Fibroblast of pulmonary artery (primary cell): ENCODE results near the gene RBP4.

Experiments
- DNase-seq: peaks from one replicate; pipeline ENCODE4 v3.0.0-alpha.2; 2010; ENCODE audit warnings: low read depth
- H3K4me3 ChIP-seq: replicated peaks from 2 replicates; pipeline ENCODE4 v1.5.1; 2011; ENCODE audit warnings: low read depth, mild to moderate bottlenecking, control low read depth, low read length, moderate library complexity
- CTCF ChIP-seq: IDR thresholded peaks from 2 replicates; pipeline ENCODE4 v1.5.1; 2011; ENCODE audit warnings: mild to moderate bottlenecking, control low read depth, low read length, inconsistent platforms; ENCODE audit errors: missing control alignments

RBP4 gene

DNA sequence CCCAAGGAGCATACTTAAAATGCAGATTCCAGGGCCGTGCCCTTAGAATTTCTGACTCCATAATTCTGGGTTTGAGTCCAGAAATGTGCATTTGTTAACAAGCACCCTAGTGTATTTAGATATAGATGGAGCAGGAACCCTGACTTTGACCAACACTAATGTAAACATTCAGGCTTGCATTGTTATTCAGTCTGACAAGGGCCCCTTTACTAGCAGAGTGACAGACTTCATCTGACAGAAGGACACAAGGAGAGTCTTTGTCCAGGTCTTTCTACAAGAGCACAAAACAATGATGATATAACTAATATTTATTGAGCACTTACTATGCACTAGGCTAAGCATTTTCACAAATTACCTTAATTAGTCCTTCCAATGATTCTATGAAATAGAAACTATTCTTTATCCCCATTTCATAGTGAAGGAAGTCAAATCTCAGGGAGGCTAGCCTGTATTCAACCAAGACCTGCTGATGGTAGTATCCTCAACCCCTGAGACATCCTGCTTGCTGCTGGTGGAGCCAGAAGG is 3.9 kb downstream of the RBP4 start:
- no peak for DNase-seq
- H3K4me3 ChIP-seq, result no peak overlapping the region
- no peak for TF ChIP-seq CTCF

GRCh38 chr10:93596539-93596938 is 4.5 kb downstream of the RBP4 start:
- H3K4me3 ChIP-seq, result no peak overlapping the region
- TF ChIP-seq CTCF, result no peak
- DNase-seq, result no peak

GRCh38 chr10:93595378-93596161 is 5.5 kb downstream of the RBP4 start:
- no peak overlapping the region for H3K4me3 ChIP-seq
- no peak for DNase-seq
- TF ChIP-seq CTCF, result no peak

DNA sequence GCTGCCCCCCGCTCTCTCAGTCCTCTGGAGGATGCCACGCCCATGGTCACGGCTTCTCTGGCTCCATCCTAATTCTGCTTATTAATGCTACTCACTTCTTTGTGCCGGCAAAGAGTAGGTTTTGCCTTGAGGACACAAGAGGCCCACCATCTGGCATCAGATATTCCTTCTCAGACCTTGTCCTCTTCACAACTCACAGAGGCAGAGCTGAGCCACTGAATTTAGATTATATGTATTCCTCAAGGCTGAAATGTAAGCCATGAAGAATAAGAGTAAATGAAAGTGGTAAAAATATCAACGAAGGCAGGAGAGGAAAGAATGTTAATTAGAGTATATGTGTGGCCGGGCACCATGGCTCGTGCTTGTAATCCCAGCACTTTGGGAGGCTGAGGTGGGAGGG is 6.5 kb downstream of the RBP4 start:
- no peak for TF ChIP-seq CTCF
- no peak for DNase-seq

GRCh38 chr10:93593749-93594148 is 7.3 kb downstream of the RBP4 start:
- H3K4me3 ChIP-seq, result no peak overlapping the region
- no peak for DNase-seq
- TF ChIP-seq CTCF, result no peak

More for the DNA sequence above, 6.5 kb downstream of the RBP4 start:
- no peak overlapping the region for H3K4me3 ChIP-seq

- no peak overlapping the region for H3K4me3 ChIP-seq
- no peak for TF ChIP-seq CTCF
- no peak for DNase-seq
Measured at GRCh38 chr10:93593254-93593653, 7.8 kb downstream of the RBP4 start.
